Epidermal melanocyte (primary cell): Measurements from ENCODE around the gene PAGE2B.
"Not testable (repeated sequence)": the region's sequence is repeated elsewhere in the genome, so short reads cannot be mapped to it uniquely, and the experiment has no call there.

Source experiments
- DNase-seq: peaks from one replicate; pipeline ENCODE4 v3.0.0; 2011; ENCODE audit warnings: low spot score; ENCODE audit not compliant: insufficient read length

Gene PAGE2B

DNA sequence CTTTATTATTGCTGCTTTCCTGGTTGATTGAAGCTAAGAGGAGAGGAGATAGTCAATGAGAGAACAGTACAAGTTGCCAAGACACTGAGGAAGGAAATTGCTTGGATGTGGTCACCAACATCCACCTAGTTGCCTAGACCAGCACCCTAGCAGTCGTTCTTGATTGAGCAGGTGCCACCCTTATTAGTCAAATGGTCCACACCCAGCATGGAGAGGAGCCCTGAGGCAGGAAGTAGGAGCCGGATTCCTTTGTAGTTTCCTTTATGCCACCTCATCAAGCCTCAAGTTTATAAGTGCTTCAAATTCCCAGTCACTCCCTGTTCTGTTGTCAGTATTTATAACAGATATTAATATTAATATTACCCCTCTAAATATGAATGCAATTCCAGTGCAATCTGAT, 33.1 kb downstream of the PAGE2B start:
- DNase-seq, result no peak

DNA sequence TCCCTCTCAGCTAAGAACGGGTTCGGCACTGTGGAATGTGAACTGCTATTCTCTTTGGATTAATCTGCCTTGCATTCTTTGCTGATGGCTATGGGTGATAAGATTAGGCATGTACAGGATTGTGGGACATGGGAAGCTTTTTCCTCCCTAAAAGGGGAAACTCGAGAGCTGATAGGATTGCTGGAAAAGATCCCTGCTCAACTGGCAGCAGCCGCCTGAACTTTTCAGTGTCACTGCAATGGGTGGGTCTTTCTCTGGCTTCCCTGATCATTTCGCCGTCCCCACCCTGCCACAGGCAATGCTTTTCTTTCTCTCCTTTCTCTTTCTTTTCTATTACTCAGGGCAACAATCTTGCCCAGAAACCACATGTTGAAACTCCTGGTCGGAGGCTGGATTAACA, 34.5 kb downstream of the PAGE2B start:
- no peak for DNase-seq

- DNase-seq, result no peak
Measured at GRCh38 chrX:55111578-55112254, 36.9 kb downstream of the PAGE2B start.

- DNase-seq, result not testable (repeated sequence)
Measured at GRCh38 chrX:55116589-55116988, 41.8 kb downstream of the PAGE2B start.

DNA sequence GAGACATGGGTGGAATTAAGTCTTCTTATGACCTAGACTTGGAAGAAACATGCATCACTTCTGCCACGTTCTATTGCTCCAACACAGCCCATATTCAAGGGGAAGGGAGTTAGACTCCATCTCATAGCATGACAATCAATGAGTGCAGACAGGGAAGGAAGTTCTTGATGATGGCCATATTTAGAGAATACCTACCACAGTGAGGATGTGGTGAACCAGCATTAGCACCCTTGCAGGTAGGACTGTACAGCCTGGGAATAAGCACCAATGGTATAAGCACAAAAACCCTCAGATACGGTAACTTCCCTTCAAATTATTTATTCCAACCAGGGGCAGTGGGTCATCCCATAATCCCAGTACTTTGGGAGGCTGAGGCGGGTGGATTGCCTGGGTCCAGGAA, 43.7 kb downstream of the PAGE2B start:
- DNase-seq, result no peak

- DNase-seq, result no peak
Measured at GRCh38 chrX:55119271-55119670, 44.4 kb downstream of the PAGE2B start.

DNA sequence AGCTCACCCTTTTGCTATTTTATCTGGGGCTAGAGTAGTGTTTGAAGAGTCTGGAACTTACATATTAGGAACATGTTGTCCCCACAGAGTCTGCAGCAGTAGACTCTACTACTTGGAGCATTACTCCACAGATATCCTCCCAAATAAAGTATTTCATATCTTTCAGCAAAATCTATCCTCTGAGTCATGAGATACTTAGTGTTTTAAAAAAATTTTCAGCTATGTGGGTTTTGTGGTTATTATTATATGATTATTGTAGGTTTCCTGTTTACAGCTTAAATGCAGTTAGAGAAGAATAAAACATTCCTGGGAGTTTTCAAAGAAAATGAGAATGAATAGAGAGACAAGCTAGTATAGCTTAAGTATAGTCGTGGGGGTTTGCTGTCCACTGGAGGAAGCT, 44.9 kb downstream of the PAGE2B start:
- no peak for DNase-seq

GRCh38 chrX:55120761-55121358, 46.0 kb downstream of the PAGE2B start:
- DNase-seq, result no peak

DNA sequence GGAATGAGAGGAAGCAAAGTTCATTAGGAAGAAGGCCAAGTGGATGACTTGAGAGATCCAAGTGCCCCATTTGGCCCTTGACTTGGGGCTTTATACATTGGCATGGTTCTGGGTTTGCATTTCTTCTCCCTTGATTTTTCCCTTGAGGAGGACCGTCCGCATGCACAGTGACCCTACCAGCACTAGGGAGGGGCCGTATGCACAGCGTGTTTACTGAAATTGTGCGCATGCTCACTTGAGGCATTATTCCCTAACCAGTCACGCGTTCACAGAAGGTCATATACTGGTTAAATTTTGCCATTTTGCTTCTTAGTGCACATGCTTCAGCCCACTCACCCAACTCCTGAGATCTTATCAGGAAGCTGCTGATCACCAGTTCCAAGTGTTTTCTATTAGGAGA, 49.1 kb downstream of the PAGE2B start:
- no peak for DNase-seq

GRCh38 chrX:55127692-55128091, 52.9 kb downstream of the PAGE2B start:
- no peak for DNase-seq
